NB4 (cell line): Measurements from ENCODE around the gene STK40.

Source experiments
- CTCF ChIP-seq: IDR thresholded peaks from one replicate; pipeline ENCODE4 v1.5.1; 2012; ENCODE audit warnings: low read depth, low read length
- POLR2A ChIP-seq: IDR thresholded peaks from 2 replicates; pipeline ENCODE4 v1.6.1; 2011; ENCODE audit warnings: mild to moderate bottlenecking; ENCODE audit not compliant: insufficient read length; ENCODE audit errors: extremely low read depth
- TF ChIP-seq, protein P1 (sequence below): IDR thresholded peaks from 2 replicates; pipeline ENCODE4 v1.6.1; 2011; ENCODE audit warnings: low read depth, low read length

DNA sequence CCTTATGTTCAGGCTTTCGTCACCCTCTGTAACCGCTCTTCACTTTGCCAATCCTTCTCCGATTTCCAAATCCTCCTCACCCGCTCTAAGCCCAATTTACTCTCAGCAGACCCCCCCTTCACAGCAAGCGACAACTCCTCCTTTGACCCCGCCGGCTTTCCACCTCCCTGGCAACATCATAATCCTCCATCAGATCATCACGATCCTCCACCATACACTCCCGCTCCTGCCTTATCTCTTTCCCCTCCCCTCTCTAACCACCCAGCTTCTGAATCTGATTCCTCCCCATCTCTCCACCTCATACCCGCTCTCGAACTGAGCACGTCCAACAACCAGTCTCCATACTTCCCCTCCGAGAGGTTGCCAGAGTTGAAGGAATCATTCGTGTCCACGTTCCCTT, 54.8 kb downstream of the STK40 start:
- TF ChIP-seq CTCF (no peak), POLR2A (no peak)
- TF ChIP-seq, protein P1, sequence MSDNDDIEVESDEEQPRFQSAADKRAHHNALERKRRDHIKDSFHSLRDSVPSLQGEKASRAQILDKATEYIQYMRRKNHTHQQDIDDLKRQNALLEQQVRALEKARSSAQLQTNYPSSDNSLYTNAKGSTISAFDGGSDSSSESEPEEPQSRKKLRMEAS = no peak
